Measurements from ENCODE around the gene MOSPD2.

Gene MOSPD2

GRCh38 chrX:14927401-14927800 is 54.2 kb downstream of the MOSPD2 start:
- no peak for DNase-seq (ENCODE audit: low spot score)
- TF ChIP-seq, protein P1, sequence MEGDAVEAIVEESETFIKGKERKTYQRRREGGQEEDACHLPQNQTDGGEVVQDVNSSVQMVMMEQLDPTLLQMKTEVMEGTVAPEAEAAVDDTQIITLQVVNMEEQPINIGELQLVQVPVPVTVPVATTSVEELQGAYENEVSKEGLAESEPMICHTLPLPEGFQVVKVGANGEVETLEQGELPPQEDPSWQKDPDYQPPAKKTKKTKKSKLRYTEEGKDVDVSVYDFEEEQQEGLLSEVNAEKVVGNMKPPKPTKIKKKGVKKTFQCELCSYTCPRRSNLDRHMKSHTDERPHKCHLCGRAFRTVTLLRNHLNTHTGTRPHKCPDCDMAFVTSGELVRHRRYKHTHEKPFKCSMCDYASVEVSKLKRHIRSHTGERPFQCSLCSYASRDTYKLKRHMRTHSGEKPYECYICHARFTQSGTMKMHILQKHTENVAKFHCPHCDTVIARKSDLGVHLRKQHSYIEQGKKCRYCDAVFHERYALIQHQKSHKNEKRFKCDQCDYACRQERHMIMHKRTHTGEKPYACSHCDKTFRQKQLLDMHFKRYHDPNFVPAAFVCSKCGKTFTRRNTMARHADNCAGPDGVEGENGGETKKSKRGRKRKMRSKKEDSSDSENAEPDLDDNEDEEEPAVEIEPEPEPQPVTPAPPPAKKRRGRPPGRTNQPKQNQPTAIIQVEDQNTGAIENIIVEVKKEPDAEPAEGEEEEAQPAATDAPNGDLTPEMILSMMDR (conservative IDR thresholded peaks at IDR 0.05; ENCODE audit: low read depth) = no peak
- no peak overlapping the region for H3K27ac ChIP-seq
- POLR2A ChIA-PET (ENCODE audit: low non-redundant PET) = no interaction called here
- CTCF ChIA-PET = no interaction called here

- no peak overlapping the region for H3K27ac ChIP-seq
- POLR2A ChIA-PET (ENCODE audit: low non-redundant PET) = no interaction called here
- CTCF ChIA-PET = no interaction called here
- TF ChIP-seq, protein P1 (conservative IDR thresholded peaks at IDR 0.05; ENCODE audit: low read depth) = no peak
- DNase-seq (ENCODE audit: low spot score) = no peak
Measured at GRCh38 chrX:14930663-14931062, 57.4 kb downstream of the MOSPD2 start.

DNA sequence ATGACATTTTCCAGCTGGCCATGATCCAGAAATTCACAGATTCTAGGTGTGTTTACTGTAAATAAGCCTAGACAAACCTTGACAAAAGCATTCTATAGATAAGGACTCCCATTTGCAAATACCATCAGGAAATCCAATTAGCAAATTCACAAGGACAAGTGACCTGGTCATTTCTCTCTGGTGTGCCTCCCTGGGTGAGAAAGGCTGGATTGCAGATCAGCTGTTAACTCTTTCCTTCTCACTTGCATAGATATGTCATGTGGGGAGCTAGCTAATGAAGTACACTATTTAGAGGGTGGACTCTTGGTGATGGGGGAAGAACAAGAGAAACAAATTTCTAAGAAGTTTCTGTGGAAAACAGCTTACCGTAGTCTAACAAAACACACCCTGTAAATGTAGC is 58.9 kb downstream of the MOSPD2 start:
- CTCF ChIA-PET = no interaction called here
- POLR2A ChIA-PET (ENCODE audit: low non-redundant PET) = no interaction called here
- TF ChIP-seq, protein P1 (conservative IDR thresholded peaks at IDR 0.05; ENCODE audit: low read depth) = no peak
- H3K27ac ChIP-seq = no peak overlapping the region
- no peak for DNase-seq (ENCODE audit: low spot score)

GRCh38 chrX:14934423-14934822 is 61.2 kb downstream of the MOSPD2 start:
- no peak for DNase-seq (ENCODE audit: low spot score)
- H3K27ac ChIP-seq = no peak overlapping the region
- POLR2A ChIA-PET (ENCODE audit: low non-redundant PET) = no interaction called here
- CTCF ChIA-PET = no interaction called here
- TF ChIP-seq, protein P1 (conservative IDR thresholded peaks at IDR 0.05; ENCODE audit: low read depth) = no peak

- CTCF ChIA-PET = interaction anchor here (0.5 kb wide), 1 partner anchor 1138 kb away, joined by 10 read pairs; no protein-coding TSS in a partner anchor
- POLR2A ChIA-PET (ENCODE audit: low non-redundant PET) = no interaction called here
Measured at GRCh38 chrX:14936561-14936960, 63.3 kb downstream of the MOSPD2 start.

DNA sequence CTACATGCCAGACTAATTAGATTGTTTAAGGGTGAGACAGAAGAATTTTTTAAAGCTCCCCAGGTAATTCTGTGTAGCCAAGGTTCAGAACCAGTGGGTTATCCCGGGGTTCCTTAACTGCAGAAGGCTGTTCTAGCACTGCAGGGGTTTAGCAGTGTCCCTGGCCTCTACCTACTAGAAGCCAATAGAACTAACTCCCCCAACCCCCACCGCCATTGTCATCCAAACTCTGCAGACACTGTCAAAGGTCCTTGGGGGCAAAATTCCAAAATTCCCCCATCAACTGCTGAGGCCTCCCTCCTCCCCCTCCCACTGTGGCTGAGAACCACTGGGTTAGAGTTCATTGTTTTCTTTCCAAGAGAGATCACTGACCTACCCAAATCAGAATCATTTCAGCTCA is 66.4 kb downstream of the MOSPD2 start:
- ChIA-PET CTCF (no interaction called here), POLR2A (ENCODE audit: low non-redundant PET) (no interaction called here)
- TF ChIP-seq, protein P1 (conservative IDR thresholded peaks at IDR 0.05; ENCODE audit: low read depth) = no peak
- no peak for DNase-seq (ENCODE audit: low spot score)
- no peak overlapping the region for H3K27ac ChIP-seq

More at GRCh38 chrX:14936561-14936960, 63.3 kb downstream of the MOSPD2 start:
- no peak overlapping the region for H3K27ac ChIP-seq
- TF ChIP-seq, protein P1 (conservative IDR thresholded peaks at IDR 0.05; ENCODE audit: low read depth) = no peak
- peak; percentile 38 for DNase-seq (ENCODE audit: low spot score)

GRCh38 chrX:14941301-14941700 is 68.1 kb downstream of the MOSPD2 start:
- TF ChIP-seq, protein P1 (conservative IDR thresholded peaks at IDR 0.05; ENCODE audit: low read depth) = no peak
- DNase-seq (ENCODE audit: low spot score) = no peak
- no peak overlapping the region for H3K27ac ChIP-seq
- ChIA-PET CTCF (no interaction called here), POLR2A (ENCODE audit: low non-redundant PET) (no interaction called here)

Measured in RWPE1 (cell line).